Stimulated activated CD8-positive, alpha-beta memory T cell treated with anti-CD3 and anti-CD28 coated beads, Interleukin-15, amount 100 ng/mL, for 4 hours (primary cell): ENCODE data around the gene EMC7.

Source experiments
- DNase-seq, 2 donors: peaks; one replicate each; pipeline ENCODE4 v3.0.0-alpha.2; 2020; ENCODE audit warnings: low read depth in 2 of 2

EMC7 gene

DNA sequence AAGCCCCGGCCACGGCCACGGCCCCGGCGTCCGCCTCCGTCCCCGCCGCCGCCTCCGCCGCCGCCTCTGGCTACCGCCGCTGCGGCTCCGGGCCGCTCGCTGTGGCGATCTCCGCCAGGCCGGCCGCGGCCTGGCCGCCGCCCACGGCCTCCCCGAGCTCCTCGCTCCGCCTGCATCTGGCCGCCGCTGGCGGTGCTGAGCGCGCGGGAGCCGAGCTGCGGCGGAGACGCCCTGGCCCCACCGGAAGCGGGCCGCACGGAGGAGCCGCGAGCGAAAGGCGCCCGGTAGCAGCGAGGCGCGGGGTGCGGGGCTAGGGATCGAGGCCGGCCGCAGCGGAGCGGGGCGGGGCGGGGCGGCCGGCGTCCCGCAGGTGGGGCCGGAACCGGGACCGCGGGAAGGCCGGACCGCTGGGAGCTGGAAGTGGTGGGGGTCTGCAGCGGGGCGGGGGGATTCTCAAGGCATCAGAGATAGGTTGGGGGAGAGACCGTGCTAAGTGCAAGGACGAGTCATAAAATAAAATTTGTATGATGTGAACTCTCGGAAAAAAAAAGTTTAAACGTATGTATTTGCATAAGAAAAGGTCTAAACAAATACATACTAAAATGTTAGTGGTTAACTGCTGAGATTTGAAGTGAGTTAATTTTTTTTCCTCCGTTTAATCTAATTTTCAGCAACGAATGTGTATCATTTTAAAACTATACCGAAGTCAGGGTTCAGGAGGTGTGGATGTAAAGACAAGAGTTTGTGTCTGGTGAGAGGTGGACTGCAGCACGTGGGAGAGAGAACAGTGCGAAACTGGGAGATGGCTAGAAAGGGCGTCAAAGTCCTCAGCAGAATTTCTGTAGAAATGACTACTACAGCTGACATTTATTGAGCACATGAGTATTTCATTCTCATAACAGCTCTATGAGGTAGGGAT is 62.5 kb downstream of the EMC7 start, which contains the start of gene AVEN:
Gene AVEN (minus strand): TSS at position 334 of the 919 bp plus-strand sequence. CDS start 158 bp downstream, at position 176.
- DNase-seq, result peak in 1 of 2 donors; percentile 44

DNA sequence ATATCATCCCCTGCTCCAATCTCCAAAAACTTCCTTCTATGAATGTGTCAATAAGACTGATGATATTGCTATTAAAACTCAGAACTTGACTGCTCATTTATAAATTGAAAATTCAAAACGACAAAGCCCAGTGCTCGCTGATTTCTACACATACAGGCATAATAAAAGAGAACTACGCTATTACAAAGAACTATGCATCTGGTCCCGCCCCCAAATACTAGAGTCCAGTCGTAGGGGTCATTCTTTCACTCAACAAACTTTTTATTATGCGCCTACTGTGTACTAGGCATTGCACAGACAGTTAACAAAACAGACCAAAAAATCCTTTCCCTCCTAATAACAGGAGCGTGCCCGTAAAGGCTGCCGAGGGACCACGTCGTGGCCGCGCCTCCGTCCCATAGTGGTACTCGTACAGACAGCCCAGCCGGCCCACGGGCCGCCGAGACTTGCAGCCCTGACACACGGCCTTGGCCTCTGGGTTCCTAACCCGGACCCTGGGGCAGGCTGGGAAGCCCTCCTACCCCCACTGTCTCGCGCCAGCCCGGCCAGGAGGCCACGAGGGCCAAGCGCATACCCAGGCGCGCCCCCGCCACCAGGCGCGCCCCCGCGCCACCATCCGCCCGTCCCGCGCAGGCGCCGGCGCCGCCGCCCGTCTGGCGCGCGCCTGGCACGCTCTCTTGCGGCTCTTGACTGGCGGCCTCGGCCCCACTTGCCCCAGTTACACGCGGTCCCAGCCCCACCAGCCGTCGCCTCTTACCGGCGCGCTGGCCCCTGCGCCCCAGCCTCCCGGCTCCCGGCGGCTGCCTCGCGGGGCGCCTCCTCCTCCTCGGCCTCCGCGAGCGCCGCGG is 63.4 kb downstream of the EMC7 start:
- DNase-seq, result peak; percentile 54 to 62
